RCC 7860 (cell line): ENCODE data around the gene HYAL1.
A peak's percentile ranks its signal among the peaks of the same experiment; 100 is the strongest.
"Not testable (repeated sequence)": the region's sequence is repeated elsewhere in the genome, so short reads cannot be mapped to it uniquely, and the experiment has no call there.

Experiments
- DNase-seq: peaks from one replicate; pipeline ENCODE4 v3.0.0-alpha.2; 2015; ENCODE audit warnings: low spot score
- FAIRE-seq: peaks from 2 replicates; lab custom pipeline; 2012; peaks lifted over from hg19 to GRCh38; lab: Jason Lieb, UNC

Gene HYAL1

DNA sequence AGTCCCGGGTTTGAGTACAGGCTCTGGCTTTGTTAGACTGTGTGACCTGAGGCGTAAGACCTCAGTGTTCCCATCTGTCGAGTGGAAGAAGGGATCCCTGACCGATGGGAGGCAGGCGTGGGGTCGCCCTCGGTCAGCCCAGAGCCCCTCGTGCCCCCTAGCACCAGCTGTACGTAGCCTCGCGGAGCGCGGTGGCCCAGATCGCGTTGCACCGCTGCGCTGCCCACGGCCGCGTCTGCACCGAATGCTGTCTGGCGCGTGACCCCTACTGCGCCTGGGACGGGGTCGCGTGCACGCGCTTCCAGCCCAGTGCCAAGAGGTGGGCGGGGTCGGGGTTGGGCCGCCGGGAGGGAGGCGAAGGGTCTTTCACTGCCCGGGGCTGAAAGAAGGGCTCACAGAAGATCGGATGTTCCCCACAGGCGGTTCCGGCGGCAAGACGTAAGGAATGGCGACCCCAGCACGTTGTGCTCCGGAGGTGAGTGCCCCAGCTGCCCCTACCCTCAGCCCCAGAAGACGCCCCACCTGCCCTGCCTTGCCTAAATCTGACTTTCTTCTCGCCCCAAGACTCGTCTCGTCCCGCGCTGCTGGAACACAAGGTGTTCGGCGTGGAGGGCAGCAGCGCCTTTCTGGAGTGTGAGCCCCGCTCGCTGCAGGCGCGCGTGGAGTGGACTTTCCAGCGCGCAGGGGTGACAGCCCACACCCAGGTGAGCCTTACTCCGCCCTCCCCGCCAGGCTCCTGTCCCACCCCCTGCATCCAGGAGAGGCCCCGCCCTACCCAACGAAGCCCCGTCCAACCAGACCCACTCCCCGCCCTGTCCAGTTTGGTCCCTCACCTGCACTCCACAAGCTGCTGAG is 28.0 kb downstream of the HYAL1 start:
- no peak for DNase-seq
- FAIRE-seq: no peak

DNA sequence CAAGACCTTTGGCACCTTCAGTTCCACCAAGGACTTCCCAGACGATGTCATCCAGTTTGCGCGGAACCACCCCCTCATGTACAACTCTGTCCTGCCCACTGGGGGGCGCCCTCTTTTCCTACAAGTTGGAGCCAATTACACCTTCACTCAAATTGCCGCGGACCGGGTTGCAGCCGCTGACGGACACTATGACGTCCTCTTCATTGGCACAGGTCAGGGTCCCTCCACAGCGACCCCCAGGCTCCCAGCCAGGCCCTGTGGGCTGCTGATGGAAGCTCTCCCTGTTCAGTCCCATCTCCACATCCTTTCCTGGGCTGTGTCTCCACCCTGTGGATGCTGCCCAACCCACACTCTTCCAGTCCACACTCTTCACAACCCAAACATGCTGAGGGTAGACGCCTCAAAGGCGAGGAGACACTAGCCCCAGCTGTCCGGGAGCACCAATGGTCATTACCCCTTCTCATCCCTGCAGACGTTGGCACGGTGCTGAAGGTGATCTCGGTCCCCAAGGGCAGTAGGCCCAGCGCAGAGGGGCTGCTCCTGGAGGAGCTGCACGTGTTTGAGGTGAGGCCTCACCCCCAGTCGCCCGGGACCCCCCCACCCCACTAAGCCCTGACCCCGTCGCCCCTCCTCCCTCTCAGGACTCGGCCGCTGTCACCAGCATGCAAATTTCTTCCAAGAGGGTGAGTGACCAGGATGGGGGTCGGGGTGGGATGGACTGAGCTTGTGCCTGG is 28.8 kb downstream of the HYAL1 start:
- DNase-seq (no peak), FAIRE-seq (no peak)

DNA sequence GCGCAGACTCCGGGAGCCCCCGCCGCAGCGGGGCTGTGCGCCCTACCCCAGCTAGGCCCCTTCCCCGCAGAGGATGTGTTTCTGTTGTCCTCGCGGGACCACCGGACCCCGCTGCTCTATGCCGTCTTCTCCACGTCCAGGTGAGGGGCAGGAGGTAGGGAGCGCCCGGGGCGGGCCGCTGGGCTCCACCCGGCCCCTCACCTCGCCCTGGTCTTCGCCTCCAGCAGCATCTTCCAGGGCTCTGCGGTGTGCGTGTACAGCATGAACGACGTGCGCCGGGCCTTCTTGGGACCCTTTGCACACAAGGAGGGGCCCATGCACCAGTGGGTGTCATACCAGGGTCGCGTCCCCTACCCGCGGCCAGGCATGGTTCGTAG is 29.7 kb downstream of the HYAL1 start:
- DNase-seq: no peak
- FAIRE-seq: no peak

DNA sequence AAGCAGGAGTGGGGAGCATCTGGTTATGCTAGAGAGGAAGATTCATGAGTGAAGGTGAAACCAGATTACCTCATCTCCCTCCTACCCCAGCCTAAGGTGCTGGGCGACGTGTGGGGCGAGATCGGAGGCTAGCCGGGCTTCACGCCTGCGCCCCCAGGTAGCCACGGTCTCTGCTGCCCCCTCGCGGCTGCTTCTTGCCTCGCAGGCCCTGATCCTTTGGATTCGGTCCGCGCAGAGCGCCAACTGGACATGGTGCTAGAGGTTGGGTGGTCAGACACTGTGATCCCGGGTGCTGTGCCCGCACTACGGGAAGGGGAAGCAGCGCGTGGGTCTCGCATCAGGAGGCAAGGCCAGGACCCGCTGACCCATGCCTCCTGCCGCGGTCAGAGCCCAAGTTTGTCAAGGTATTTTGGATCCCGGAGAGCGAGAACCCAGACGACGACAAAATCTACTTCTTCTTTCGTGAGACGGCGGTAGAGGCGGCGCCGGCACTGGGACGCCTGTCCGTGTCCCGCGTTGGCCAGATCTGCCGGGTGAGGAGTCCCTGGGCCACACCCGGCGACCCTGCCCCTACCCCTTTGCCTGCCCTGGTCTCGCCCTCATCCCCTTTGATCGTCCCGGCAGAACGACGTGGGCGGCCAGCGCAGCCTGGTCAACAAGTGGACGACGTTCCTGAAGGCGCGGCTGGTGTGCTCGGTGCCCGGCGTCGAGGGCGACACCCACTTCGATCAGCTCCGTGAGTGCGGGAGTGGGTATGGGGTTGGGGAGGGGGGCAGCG is 30.3 kb downstream of the HYAL1 start:
- DNase-seq (peak; percentile 70), FAIRE-seq (no peak)

DNA sequence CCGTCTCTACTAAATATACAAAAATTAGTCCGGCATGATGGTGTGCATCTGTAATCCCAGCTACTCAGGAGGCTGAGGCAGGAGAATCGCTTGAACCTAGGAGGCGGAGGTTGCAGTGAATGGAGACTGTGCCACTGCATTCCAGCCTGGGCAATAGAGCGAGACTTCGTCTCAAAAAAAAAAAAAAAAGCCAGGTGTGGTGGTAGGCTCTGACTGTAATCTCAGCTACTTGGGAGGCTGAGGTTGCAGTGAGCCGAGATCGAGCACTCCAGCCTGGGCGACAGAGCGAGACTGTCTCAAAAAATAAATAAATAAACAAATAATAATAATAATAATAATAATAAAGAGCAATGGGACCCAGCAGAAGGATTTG is 30.9 kb downstream of the HYAL1 start:
- FAIRE-seq: not testable (repeated sequence)

DNA sequence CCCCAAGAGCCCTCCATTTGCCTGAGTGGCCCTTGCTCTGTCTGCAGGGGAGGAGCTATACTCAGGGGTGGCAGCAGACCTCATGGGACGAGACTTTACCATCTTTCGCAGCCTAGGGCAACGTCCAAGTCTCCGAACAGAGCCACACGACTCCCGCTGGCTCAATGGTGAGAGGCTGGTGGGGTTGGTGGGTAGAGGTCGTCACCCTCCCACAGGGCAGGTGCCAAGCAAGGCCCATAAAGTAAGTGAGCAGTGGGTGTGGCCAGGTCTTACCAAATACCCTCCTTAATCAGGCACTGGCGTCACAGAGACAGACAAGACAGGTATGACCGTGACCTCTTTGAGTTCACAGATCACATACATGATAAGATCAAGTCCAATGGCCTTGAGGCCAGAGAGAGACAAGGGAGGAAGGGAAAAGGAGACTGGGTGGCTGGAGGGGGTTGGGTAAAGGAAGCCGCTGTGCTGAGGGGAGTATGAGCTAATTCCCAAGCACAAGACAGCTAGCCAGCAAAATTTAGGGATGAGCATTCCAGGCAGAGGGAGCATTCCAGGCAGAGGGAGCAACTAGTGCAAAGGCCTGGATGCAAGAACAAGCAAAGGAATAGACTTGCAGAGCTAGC is 31.9 kb downstream of the HYAL1 start:
- FAIRE-seq: no peak
- DNase-seq: no peak

More for the DNA sequence above, 30.9 kb downstream of the HYAL1 start:
- DNase-seq: not testable (repeated sequence)

DNA sequence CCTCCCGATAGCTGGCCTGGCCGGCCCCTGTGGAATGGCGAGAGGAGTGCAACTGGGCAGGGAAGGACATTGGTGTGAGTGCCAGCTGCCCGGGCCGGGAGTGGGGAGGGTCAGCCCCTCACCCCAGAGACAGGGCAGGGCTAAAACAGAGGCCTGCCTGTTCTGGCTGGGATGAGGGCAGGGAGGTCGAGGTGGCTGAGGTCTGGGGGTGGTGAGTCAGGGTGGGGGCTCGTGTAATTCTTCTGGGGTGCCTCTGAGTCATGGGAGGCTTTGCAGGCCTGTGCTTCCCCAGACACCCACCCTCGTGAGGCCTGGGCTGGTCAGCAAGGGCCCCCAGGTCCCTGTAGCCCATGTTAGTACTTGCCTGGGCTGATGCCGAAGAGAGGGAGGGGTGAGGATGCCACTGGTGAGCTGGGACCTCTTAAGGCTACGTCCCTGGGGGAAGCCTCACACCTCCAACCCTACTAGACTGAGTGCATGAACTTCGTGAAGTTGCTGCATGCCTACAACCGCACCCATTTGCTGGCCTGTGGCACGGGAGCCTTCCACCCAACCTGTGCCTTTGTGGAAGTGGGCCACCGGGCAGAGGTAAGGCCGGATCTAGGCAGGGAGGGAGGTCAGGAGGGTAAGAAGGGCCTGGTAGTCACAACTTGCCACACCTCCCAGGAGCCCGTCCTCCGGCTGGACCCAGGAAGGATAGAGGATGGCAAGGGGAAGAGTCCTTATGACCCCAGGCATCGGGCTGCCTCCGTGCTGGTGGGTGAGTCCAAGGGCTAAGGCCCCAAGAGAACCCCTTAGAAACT is 32.8 kb downstream of the HYAL1 start:
- no peak for DNase-seq

DNA sequence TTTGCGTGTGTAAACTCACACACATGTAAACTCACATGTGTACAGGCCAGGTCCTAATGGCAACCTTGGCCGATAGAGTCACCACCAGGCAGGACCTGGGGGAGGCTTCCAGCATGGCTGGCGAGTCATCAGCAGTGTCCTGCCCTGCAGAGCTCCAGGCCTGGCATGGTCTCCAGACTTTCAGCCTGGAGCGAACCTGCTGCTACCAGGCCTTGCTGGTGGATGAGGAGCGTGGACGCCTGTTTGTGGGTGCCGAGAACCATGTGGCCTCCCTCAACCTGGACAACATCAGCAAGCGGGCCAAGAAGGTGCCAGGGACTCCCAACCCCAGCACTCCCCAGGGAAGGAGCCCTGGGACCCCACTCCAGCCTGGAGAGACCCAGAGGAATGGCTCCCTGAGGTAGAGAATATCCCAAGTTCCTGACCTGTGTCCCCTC is 33.4 kb downstream of the HYAL1 start:
- DNase-seq: peak; percentile 64
- no peak for FAIRE-seq

More for the DNA sequence above, 32.8 kb downstream of the HYAL1 start:
- FAIRE-seq: no peak

DNA sequence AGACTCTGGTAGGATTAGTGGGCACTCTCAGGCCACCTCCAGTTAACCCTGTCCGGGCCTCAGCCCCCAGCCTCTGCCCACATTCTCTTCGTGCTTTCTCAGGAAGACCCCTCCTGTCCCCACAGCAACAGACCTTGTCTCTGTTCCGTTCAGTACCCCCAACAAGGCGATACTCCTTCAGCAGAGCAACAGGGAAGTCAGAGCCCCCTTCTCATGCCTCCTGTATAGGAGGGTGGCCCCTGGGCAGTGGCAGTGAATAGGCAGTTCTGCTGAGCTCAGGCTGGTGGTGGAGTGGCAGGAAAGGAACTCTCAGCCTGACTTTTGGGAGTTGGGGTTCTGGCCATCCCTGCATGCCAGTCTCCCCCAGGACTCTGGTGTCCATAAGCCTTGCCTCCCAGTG is 33.9 kb downstream of the HYAL1 start:
- no peak for FAIRE-seq

DNA sequence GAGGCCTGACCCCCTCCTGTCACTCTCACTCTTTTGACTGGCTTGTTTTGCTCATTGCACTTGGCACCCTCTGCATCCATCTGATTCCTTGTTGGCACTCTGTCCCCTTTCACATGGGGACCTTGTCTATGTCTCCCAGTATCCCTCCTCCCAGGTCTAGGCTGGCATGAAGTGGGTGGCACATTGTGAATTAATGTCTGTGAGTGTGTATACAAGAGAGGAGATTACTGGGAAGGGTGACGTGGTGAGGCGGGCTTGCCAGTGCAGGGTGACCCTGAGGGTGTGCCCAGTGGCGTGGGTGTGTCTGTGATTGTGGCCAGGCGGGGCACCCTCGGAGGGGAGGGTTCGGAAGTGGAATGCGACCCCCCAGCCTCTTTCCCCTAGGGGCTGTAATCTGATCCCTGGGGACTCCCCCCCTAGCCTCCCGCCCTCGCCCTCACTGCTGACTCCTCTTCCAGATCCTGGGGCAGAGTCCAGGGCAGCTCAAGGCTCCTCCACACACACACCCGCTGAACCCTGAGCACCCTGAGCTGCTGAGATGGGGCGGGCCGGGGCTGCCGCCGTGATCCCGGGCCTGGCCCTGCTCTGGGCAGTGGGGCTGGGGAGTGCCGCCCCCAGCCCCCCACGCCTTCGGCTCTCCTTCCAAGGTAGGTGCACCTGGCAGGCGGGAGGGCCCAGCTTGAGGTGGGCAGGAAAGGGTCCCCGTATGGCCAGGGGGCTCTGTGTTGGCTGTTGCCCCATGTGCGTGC is 34.5 kb downstream of the HYAL1 start, which contains the start of gene SEMA3B:
SEMA3B (plus strand) TSS at position 445 of the 749 bp plus-strand sequence; CDS start at position 539, 94 bp downstream.
- DNase-seq: peak; percentile 58
- no peak for FAIRE-seq

More for the DNA sequence above, 33.9 kb downstream of the HYAL1 start:
- no peak for DNase-seq

DNA sequence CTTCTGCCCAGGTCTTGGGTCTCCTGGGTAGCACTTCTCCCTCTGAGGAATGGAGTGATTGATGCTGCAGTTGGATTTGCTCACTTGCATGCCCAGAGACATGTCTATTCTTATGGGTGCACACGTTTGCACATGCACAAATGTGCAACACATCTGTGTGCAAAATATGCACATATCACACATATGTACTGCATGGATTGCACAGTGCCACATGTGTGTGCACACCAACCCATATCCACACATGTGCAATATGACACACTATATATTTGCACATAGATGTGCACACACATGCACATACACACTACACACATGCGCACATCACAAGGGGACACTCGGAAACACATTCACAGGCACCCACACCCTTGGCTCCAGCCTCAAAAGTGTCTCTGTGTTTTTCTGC is 35.1 kb downstream of the HYAL1 start:
- no peak for FAIRE-seq
- DNase-seq: no peak

DNA sequence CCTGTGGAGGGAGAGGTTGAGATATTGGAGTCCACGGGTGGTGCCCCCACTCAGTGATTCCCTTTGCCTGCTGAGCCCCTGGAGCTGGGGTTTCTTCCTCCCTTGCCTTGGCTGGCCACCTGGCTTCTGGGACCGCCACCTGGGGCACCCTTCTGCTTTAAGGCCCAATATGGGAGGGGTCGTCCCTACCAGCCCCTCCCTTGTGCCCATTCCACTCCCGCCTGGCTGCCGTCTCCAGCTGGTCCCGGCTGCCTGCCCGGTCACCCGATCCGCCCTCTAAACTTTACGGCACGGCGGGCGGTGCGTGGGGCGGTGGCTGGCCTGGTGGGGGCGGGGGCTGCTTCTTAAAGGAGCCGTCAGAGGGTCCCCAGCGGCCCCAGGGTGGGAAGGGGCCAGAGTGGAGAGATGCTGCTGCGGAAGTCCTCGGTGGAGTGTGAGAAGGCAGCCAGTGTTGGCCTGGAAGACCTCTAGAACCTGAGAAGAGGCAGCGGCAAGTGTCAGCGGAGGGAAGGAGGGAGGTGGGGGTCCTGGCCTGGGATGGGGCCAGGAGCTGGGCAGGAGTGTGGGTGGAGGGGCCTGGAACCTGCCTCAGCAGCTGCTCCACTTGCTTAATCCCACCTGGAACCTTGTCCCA is 36.0 kb downstream of the HYAL1 start:
- FAIRE-seq: no peak
- DNase-seq: no peak

DNA sequence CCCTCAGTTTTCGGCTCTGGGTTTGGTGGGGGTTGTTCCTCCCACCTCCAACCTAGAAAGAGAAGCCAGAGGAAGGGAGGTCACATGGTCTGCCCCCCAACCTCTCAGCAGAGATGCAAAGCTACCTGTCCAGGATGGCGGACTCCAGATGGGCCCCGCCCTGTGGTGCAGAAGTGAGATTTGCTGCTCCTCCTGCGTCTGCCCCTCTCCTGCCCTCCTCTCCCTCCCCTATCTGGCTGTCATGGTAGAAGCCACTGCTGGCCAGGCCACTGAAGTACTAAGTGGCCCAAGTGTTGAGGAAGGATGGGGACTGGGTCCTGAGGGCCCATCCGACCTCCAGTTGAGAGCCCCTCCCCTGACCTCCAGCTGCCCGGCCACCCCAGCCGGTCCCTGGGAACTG is 36.5 kb downstream of the HYAL1 start:
- no peak for FAIRE-seq

DNA sequence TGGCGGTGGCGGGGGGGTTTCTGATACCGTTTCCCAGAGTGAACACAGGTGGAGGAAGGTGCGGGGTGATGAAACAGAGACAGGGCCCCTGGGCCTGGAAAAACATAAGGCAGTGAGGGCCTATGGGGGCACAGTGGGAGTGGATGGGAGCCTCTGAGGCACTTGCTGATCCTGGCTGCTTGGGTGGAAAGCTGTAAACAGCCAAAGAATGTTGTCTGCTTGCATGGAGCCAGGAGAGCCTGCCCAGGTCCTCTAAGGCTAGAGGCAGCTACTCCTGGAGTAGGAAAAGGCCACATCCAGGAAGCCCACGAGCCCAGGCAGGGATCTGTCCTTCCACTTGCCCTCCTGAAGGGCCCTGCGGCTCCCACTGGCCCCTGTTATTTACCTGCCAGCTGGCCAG is 37.4 kb downstream of the HYAL1 start:
- DNase-seq: no peak
- no peak for FAIRE-seq

More for the DNA sequence above, 36.5 kb downstream of the HYAL1 start:
- DNase-seq: no peak

DNA sequence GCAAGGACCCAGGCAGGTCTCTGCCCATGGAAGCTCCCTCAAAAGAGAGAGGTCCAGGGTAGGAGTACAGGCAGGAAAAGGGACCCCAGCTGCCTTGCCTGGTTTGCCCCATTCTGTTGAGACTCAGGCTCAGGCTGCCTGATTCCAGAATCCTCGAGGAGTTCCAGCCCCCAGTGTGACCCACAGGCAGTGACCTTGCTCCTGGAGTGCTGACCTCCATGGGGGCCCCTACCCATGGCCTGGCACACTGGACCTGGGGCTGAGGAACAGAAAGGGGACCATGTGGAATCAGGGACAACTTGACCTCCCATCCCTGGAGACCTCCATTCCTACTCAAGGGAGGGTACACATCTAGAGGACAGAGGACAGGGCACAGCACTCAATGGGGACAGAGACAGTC is 37.8 kb downstream of the HYAL1 start:
- DNase-seq (no peak), FAIRE-seq (no peak)

DNA sequence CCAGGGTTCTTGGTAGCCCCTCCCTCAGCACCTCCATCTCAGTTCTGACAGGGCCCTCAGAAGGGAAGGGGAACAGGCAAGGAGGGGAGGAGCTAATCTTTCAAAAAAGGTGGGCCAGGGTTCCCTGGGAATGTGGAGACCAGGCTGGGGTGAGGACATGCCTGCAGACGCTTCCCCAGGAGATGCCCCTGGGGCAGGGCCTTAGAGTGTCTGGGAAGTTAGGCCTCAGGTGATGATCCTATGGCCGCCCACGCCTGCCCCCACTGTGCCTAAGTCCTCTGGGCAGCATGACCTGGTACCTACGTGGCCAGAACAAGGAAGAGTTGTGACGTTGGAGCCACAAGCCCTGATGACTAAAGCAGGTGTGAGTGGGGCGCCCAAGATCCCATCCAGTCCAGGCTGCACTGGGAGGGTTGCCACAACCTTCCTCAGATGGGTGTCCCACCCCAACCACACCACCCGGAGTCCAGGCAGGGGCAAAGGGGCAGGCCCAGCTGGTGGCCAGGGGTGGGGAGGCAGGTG is 38.3 kb downstream of the HYAL1 start:
- DNase-seq (peak; percentile 40), FAIRE-seq (no peak)

DNA sequence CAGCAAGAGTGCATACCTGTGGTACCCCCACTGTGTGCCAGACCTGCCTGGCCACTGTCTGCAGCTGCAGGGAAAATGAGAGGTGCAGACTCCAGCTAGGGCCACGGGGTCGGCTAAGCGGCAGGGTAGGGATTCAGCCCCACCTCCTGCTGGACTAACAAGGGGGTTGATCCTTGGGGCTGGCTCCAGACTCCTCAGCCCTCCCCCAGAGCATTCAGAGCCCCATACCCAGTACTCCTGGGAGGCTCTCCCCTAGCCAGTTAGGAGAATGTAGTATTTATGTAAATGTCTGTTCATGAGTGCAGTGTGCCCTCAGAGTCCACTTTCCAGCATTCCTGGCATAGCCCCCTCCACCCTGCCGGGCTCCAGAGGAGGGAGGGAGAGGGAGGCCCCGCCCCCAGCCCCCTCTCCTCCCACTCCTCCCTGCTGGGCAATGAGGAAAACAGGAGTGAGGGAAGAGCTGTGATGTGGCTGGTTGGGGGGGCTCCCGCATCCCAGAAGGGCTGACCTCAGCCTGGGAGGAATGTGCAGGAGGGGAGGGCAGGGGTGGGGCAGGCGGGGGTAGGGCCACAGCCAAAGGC is 38.9 kb downstream of the HYAL1 start:
- DNase-seq (peak; percentile 84), FAIRE-seq (no peak)
